Neuronal stem cell (in vitro differentiated cells): ENCODE data around the gene MYLK4.

Experiments used
- DNase-seq: peaks from one replicate; pipeline ENCODE4 v3.0.0-alpha.2; 2013; ENCODE audit warnings: low spot score
- H2AFZ ChIP-seq: one replicate; pipeline ENCODE4 v1.6.1; 2013; ENCODE audit warnings: mild to moderate bottlenecking, low read length, inconsistent platforms
- H2AK5ac ChIP-seq: 2 replicates; pipeline ENCODE4 v1.6.1; 2013; ENCODE audit warnings: low read depth, mild to moderate bottlenecking, inconsistent platforms, low read length, moderate library complexity, mixed read lengths
- H2BK120ac ChIP-seq: 2 replicates; pipeline ENCODE4 v1.6.1; 2013; ENCODE audit warnings: low read depth, mild to moderate bottlenecking, inconsistent platforms, low read length, moderate library complexity, mixed read lengths
- H2BK12ac ChIP-seq: one replicate; pipeline ENCODE4 v1.6.1; 2013; ENCODE audit warnings: low read length, inconsistent platforms
- H2BK15ac ChIP-seq: 2 replicates; pipeline ENCODE4 v1.6.1; 2013; ENCODE audit warnings: mild to moderate bottlenecking, low read length, inconsistent platforms, mixed read lengths
- H2BK5ac ChIP-seq: one replicate; pipeline ENCODE4 v1.6.1; 2013; ENCODE audit warnings: inconsistent platforms, mild to moderate bottlenecking, low read length, moderate library complexity
- H3K14ac ChIP-seq: one replicate; pipeline ENCODE4 v1.6.1; 2013; ENCODE audit warnings: low read length, inconsistent platforms
- H3K18ac ChIP-seq: 2 replicates; pipeline ENCODE4 v1.6.1; 2013; ENCODE audit warnings: low read length, inconsistent platforms
- H3K23ac ChIP-seq: 2 replicates; pipeline ENCODE4 v1.6.1; 2013; ENCODE audit warnings: low read depth, mild to moderate bottlenecking, mixed read lengths, low read length, inconsistent platforms; ENCODE audit not compliant: poor library complexity
- H3K27ac ChIP-seq: replicated peaks from 3 replicates; pipeline ENCODE4 v1.5.1; 2013; ENCODE audit warnings: low read length, inconsistent platforms
- H3K27me3 ChIP-seq, 3 experiments: 2 replicates each; pipeline ENCODE4 v1.6.1; 2013; ENCODE audit warnings: low read length in 3 of 3, mild to moderate bottlenecking in 2 of 3, inconsistent platforms in 1 of 3, low read depth in 1 of 3, mixed read lengths in 1 of 3, moderate library complexity in 1 of 3; ENCODE audit not compliant: control insufficient read depth in 3 of 3, insufficient read depth in 3 of 3
- H3K36me3 ChIP-seq, 2 donors: replicated peaks in 1 of 2; 2 replicates each; pipeline ENCODE4 v1.6.1; 2013; ENCODE audit warnings: low read length in 2 of 2; ENCODE audit not compliant: control insufficient read depth in 2 of 2, insufficient read depth in 2 of 2
- H3K4ac ChIP-seq: 2 replicates; pipeline ENCODE4 v1.6.1; 2013; ENCODE audit warnings: inconsistent platforms, mild to moderate bottlenecking, low read length, moderate library complexity
- H3K4me1 ChIP-seq, 2 donors: 1 replicate in 1 of 2; 2 replicates in 1 of 2; pipeline ENCODE4 v1.6.1; 2013; ENCODE audit warnings: low read length in 2 of 2, low read depth in 1 of 2; ENCODE audit not compliant: control insufficient read depth in 2 of 2, insufficient read depth in 1 of 2
- H3K4me2 ChIP-seq: one replicate; pipeline ENCODE4 v1.6.1; 2013; ENCODE audit warnings: mild to moderate bottlenecking, low read length, inconsistent platforms; ENCODE audit not compliant: insufficient read depth, poor library complexity, severe bottlenecking
- H3K4me3 ChIP-seq, 2 donors: 2 replicates each; pipeline ENCODE4 v1.5.1; 2013; ENCODE audit warnings: low read length in 2 of 2, mild to moderate bottlenecking in 2 of 2, inconsistent platforms in 1 of 2, moderate library complexity in 1 of 2
- H3K79me1 ChIP-seq: one replicate; pipeline ENCODE4 v1.6.1; 2013; ENCODE audit warnings: low read depth, mild to moderate bottlenecking, inconsistent platforms, low read length, moderate library complexity
- H3K9ac ChIP-seq: one replicate; pipeline ENCODE4 v1.6.1; 2013; ENCODE audit warnings: mild to moderate bottlenecking, low read depth, low read length, inconsistent platforms; ENCODE audit not compliant: poor library complexity
- H3K9me3 ChIP-seq, 2 donors: replicated peaks in 1 of 2; 2 replicates each; pipeline versions ENCODE3 to v1.6.1; 2013; ENCODE audit warnings: low read length in 2 of 2, mild to moderate bottlenecking in 2 of 2, inconsistent platforms in 1 of 2, low read depth in 1 of 2, mixed read lengths in 1 of 2, moderate library complexity in 1 of 2; ENCODE audit not compliant: control insufficient read depth in 2 of 2, insufficient read depth in 1 of 2
- H4K8ac ChIP-seq: one replicate; pipeline ENCODE4 v1.6.1; 2013; ENCODE audit warnings: low read depth, mild to moderate bottlenecking, inconsistent platforms, low read length, moderate library complexity
- H4K91ac ChIP-seq: one replicate; pipeline ENCODE4 v1.6.1; 2013; ENCODE audit warnings: low read length, low read depth, mild to moderate bottlenecking, inconsistent platforms; ENCODE audit not compliant: poor library complexity
- WGBS, 2 donors: extraction: QIAGEN DNeasy Blood & Tissue Kit; methylation state at CpG; one replicate each; pipeline ENCODE4 v1.1.7; 2013; ENCODE audit warnings: missing lambda C conversion rate in 2 of 2, mixed read lengths in 1 of 2; ENCODE audit not compliant: insufficient read length in 2 of 2, insufficient replicate concordance in 1 of 2; ENCODE audit errors: extremely low coverage in 2 of 2; 5-methylcytosine and 5-hydroxymethylcytosine counted together

Gene MYLK4

DNA sequence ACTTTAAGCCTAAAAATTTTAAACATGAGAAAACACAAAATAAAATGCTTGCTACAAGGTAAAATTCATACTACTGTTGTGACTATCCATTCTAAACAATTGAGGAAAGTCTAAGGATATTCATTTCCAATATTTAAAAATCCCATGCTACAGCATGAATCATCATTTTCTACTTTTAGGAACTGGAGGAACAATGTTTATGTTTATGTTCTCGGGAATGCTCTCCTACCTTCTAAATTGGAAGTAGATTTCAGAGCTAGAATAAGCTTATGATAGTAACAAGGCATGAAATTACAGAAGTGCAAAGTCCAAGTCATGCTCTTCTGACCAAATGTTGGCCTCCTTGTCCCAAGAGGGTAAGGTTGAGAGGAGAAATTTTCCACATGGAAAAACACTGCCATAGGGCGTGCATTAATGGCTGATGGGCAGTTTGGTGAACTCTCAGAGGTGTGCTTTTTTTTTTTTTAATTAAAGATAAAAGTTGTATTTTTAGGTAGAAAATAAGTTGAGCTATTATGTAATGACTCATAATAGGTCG lies 6.0 kb upstream of the MYLK4 start:
- Histone ChIP-seq H3K27ac (no peak overlapping the region), H4K91ac (no peak overlapping the region), H2AK5ac (no peak overlapping the region), H3K18ac (no peak overlapping the region), H2BK120ac (no peak overlapping the region), H3K14ac (no peak overlapping the region), H3K79me1 (no peaks in the 10 kb centered on the region), H3K4me1 (no peaks in the 10 kb centered on the region), H2BK5ac (no peak overlapping the region), H3K4me2 (no peak overlapping the region), H2BK12ac (no peak overlapping the region), H2AFZ (no peak overlapping the region), H3K9me3 (peaks cover 0 to 4% of the 10 kb centered on the region in 2 donors), H4K8ac (no peak overlapping the region), H3K9ac (no peak overlapping the region), H3K23ac (no peak overlapping the region), H3K4me3 (no peak overlapping the region), H2BK15ac (no peak overlapping the region), H3K4ac (no peak overlapping the region), H3K27me3 (no peaks in the 10 kb centered on the region), H3K36me3 (no peaks in the 10 kb centered on the region)
- WGBS, 2 donors, result no CpG with 5 or more reads among the region's 3 CpGs
- no peak for DNase-seq

DNA sequence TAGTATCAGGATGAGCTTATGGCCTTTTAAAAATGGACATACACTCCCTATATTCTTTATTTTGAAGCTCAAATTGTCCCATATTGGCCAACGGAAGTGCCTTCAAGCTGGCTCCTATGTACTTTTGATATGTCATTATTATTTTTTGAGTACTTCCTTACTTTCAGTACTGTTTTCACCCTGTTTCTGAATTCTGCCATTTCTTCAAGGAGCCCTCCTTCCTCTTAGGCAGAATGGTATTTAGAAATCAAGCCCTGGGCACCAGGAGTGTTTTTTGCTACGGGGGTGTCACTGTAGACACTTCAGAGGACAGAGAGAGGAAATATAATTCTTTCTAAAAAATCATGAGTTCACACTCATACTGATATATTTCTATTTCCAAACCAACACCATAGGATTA lies 5.5 kb upstream of the MYLK4 start:
- no peaks in the 10 kb centered on the region for H3K27me3 ChIP-seq
- WGBS, 2 donors, result no CpG with 5 or more reads among the region's 2 CpGs
- no peak overlapping the region for H3K18ac ChIP-seq
- H3K4me3 ChIP-seq, result no peak overlapping the region
- H2BK5ac ChIP-seq, result no peak overlapping the region
- H3K9ac ChIP-seq, result no peak overlapping the region
- no peaks in the 10 kb centered on the region for H3K4me1 ChIP-seq
- H3K4ac ChIP-seq, result no peak overlapping the region
- no peak overlapping the region for H3K4me2 ChIP-seq
- no peak overlapping the region for H3K14ac ChIP-seq
- no peaks in the 10 kb centered on the region for H3K79me1 ChIP-seq
- H2AFZ ChIP-seq, result no peak overlapping the region
- peaks cover 0 to 4% of the 10 kb centered on the region in 2 donors for H3K9me3 ChIP-seq
- H3K36me3 ChIP-seq, result no peaks in the 10 kb centered on the region
- DNase-seq, result no peak
- no peak overlapping the region for H2BK120ac ChIP-seq
- H2BK15ac ChIP-seq, result no peak overlapping the region
- no peak overlapping the region for H3K27ac ChIP-seq
- H2AK5ac ChIP-seq, result no peak overlapping the region
- H3K23ac ChIP-seq, result no peak overlapping the region
- no peak overlapping the region for H4K8ac ChIP-seq
- no peak overlapping the region for H2BK12ac ChIP-seq
- no peak overlapping the region for H4K91ac ChIP-seq

DNA sequence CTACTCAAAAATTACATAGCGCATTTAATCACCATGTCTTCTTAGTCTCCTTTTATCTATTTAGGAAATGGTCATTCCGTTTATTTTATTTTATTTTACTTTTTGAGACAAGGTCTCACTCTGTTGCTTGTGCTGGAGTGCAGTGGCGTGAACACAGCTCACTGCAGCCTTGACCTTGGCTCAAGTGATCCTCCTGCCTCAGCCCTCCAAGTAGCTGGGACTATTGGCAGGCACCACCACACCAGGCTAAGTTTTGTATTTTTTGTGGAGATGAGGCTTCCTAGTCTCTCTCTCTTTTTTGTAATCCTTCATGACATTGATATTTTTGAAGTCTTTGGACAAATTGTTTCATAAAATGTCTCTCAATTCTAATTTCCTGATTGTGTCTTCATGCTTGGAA lies 4.7 kb upstream of the MYLK4 start:
- Histone ChIP-seq H2BK120ac (no peak overlapping the region), H3K79me1 (no peaks in the 10 kb centered on the region), H3K9me3 (peaks cover 0 to 4% of the 10 kb centered on the region in 2 donors), H2BK15ac (no peak overlapping the region), H3K4ac (no peak overlapping the region), H3K27me3 (peaks cover 0 to 2% (median 0%) of the 10 kb centered on the region in 3 experiments), H4K91ac (no peak overlapping the region), H3K18ac (no peak overlapping the region), H4K8ac (no peak overlapping the region), H3K9ac (no peak overlapping the region), H3K36me3 (no peaks in the 10 kb centered on the region), H3K23ac (no peak overlapping the region), H2BK5ac (no peak overlapping the region), H2BK12ac (no peak overlapping the region), H3K4me3 (no peak overlapping the region), H2AFZ (no peak overlapping the region), H3K14ac (no peak overlapping the region), H3K4me1 (no peaks in the 10 kb centered on the region), H2AK5ac (no peak overlapping the region), H3K4me2 (no peak overlapping the region), H3K27ac (no peak overlapping the region)
- no peak for DNase-seq
- WGBS, 2 donors, result no CpG with 5 or more reads among the region's 3 CpGs

DNA sequence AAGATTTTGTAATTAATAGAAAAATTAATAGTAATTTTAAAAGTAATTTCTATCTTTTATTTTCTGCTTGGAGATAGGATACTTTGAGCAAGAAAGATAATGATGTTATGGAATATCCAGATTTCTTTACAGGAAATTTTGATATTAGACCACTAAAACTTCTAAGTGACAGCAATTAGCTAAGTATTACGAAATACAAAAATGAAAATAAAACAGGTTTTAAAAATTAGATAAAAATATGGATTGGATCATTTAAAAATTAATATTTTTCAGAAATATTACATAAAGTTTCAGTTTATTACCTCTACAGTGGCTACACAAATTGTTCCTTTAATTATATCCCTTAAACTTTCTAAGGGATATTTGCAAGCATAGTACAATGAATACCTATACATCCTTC lies 4.2 kb upstream of the MYLK4 start:
- peaks cover 0 to 4% of the 10 kb centered on the region in 2 donors for H3K9me3 ChIP-seq
- WGBS, 2 donors, result no CpG with 5 or more reads among the region's 1 CpG

More for the DNA sequence above, 4.2 kb upstream of the MYLK4 start:
- Histone ChIP-seq H3K4me2 (no peak overlapping the region), H3K36me3 (no peaks in the 10 kb centered on the region), H4K91ac (no peak overlapping the region), H2BK120ac (no peak overlapping the region), H2AK5ac (no peak overlapping the region), H3K18ac (no peak overlapping the region), H2AFZ (no peak overlapping the region), H2BK12ac (no peak overlapping the region), H3K4me3 (no peak overlapping the region), H2BK15ac (no peak overlapping the region), H3K27me3 (peaks cover 0 to 2% (median 0%) of the 10 kb centered on the region in 3 experiments), H3K4ac (no peak overlapping the region), H3K79me1 (no peaks in the 10 kb centered on the region), H4K8ac (no peak overlapping the region), H3K23ac (no peak overlapping the region), H3K4me1 (peaks cover 0 to under 1% of the 10 kb centered on the region in 2 donors), H3K14ac (no peak overlapping the region), H3K27ac (no peak overlapping the region), H3K9ac (no peak overlapping the region), H2BK5ac (no peak overlapping the region)
- no peak for DNase-seq
